MM.1S (cell line): ENCODE data around the gene FAM228B.

Experiments
- CTCF ChIP-seq: fragments of 300-600 bp; sonication (generic); IDR thresholded peaks from 2 replicates; pipeline ENCODE4 v1.5.1; 2016; ENCODE audit warnings: antibody characterized with exemption, low read length, mixed read lengths
- EZH2 ChIP-seq: fragments of 300-600 bp; sonication (generic); optimal IDR thresholded peaks from 2 replicates; pipeline ENCODE3; 2017; ENCODE audit warnings: low read depth, mild to moderate bottlenecking, antibody characterized with exemption, low read length, mixed read lengths
- EZH2phosphoT487 ChIP-seq: fragments of 300-600 bp; sonication (generic); IDR thresholded peaks from 2 replicates; pipeline ENCODE4 v1.6.1; 2018; ENCODE audit warnings: antibody characterized with exemption, low read length

- no peak for TF ChIP-seq CTCF
- no peak for TF ChIP-seq EZH2phosphoT487
- no peak for TF ChIP-seq EZH2
Observed at GRCh38 chr2:24199968-24200590, 76.8 kb downstream of the FAM228B start.
